ENCODE data around the gene RNF207.

The RNF207 gene

DNA sequence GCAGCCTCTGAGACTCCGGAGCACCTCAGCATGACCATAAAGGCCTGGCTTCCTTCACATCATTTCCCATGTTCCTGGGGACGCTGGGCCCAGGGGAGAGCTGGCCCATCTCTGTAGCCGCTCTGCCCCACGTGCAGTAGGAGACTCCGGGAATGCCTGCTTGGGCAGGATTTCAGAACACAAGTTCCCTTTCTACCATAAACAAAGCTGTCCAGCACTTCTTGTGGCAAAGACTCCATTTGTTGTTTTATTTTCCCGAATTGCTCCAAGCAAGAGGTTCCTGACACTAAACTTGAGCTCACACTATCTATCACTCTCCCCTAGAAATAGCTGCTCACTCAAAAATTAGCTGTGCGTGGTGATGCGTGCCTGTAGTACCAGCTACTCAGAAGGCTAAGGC, 47.7 kb upstream of the RNF207 start:
- TF ChIP-seq, protein P1, sequence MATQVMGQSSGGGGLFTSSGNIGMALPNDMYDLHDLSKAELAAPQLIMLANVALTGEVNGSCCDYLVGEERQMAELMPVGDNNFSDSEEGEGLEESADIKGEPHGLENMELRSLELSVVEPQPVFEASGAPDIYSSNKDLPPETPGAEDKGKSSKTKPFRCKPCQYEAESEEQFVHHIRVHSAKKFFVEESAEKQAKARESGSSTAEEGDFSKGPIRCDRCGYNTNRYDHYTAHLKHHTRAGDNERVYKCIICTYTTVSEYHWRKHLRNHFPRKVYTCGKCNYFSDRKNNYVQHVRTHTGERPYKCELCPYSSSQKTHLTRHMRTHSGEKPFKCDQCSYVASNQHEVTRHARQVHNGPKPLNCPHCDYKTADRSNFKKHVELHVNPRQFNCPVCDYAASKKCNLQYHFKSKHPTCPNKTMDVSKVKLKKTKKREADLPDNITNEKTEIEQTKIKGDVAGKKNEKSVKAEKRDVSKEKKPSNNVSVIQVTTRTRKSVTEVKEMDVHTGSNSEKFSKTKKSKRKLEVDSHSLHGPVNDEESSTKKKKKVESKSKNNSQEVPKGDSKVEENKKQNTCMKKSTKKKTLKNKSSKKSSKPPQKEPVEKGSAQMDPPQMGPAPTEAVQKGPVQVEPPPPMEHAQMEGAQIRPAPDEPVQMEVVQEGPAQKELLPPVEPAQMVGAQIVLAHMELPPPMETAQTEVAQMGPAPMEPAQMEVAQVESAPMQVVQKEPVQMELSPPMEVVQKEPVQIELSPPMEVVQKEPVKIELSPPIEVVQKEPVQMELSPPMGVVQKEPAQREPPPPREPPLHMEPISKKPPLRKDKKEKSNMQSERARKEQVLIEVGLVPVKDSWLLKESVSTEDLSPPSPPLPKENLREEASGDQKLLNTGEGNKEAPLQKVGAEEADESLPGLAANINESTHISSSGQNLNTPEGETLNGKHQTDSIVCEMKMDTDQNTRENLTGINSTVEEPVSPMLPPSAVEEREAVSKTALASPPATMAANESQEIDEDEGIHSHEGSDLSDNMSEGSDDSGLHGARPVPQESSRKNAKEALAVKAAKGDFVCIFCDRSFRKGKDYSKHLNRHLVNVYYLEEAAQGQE (IDR thresholded peaks at IDR 0.05; ENCODE audit: insufficient replicate concordance, low read depth) = no peak
- TF ChIP-seq SPI1 (IDR thresholded peaks at IDR 0.05; ENCODE audit: borderline replicate concordance, low read depth) (no peak), GABPA (IDR thresholded peaks at IDR 0.05; ENCODE audit: low read depth) (no peak)
- DNase-seq (ENCODE audit: low read depth in 1 of 2, low spot score in 1 of 2) = no peak
- Histone ChIP-seq H3K4me3 (replicated peaks; ENCODE audit: insufficient read depth, low read length) (no peak overlapping the region), H3K27ac (replicated peaks) (no peak overlapping the region), H3K27me3 (ENCODE audit: insufficient read depth, poor library complexity, severe bottlenecking) (peaks cover 3% of the 10 kb centered on the region)

DNA sequence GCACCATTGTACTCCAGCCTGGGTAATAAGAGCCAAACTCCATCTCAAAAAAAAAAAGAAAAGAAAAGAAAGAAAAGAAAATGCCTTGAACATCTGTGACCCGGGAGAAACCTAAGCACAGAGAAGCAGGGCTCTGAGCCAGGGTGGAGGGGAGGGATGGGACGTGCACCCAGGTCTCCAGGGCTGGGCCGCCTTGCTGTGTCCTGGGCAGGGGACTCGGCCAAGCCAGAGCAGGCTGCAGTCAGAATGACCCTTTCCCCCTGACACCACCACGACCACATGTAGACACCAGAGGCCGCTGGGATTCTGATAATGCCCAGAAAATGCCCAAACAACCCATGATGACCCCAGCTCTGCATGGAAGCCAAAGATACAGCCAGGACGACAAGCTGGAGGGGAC, 43.6 kb upstream of the RNF207 start:
- Histone ChIP-seq H3K27me3 (ENCODE audit: insufficient read depth, poor library complexity, severe bottlenecking) (peaks cover 3% of the 10 kb centered on the region), H3K27ac (replicated peaks) (no peak overlapping the region), H3K4me3 (replicated peaks; ENCODE audit: insufficient read depth, low read length) (no peak overlapping the region)
- DNase-seq (ENCODE audit: low read depth in 1 of 2, low spot score in 1 of 2) = no peak
- TF ChIP-seq, protein P2, sequence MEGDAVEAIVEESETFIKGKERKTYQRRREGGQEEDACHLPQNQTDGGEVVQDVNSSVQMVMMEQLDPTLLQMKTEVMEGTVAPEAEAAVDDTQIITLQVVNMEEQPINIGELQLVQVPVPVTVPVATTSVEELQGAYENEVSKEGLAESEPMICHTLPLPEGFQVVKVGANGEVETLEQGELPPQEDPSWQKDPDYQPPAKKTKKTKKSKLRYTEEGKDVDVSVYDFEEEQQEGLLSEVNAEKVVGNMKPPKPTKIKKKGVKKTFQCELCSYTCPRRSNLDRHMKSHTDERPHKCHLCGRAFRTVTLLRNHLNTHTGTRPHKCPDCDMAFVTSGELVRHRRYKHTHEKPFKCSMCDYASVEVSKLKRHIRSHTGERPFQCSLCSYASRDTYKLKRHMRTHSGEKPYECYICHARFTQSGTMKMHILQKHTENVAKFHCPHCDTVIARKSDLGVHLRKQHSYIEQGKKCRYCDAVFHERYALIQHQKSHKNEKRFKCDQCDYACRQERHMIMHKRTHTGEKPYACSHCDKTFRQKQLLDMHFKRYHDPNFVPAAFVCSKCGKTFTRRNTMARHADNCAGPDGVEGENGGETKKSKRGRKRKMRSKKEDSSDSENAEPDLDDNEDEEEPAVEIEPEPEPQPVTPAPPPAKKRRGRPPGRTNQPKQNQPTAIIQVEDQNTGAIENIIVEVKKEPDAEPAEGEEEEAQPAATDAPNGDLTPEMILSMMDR (IDR thresholded peaks at IDR 0.05; ENCODE audit: insufficient read depth, low read length) = no peak

DNA sequence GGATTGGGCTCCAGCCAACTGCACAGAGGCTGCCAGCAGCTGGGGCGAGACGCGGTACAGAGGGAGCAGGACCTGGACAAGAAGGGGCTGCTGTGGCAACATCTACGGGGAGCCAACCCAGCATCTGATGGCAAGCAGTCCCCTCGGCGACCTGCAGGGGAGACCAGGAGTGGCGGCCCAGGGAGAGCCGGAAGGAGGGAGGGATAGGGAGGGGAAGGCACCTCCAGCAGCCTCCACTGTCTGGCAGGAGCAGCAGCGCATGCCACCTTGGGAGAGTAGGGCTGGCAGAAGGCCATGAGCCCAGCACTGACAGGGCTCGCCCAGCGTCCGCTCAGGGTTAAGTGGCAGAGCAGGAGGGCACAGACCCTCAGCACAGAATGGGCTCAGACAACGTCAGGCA, 43.1 kb upstream of the RNF207 start:
- TF ChIP-seq, protein P2 (IDR thresholded peaks at IDR 0.05; ENCODE audit: insufficient read depth, low read length) = no peak
- TF ChIP-seq POLR2AphosphoS5 (IDR thresholded peaks at IDR 0.05; ENCODE audit: low read depth) = no peak
- no peak for TF ChIP-seq SPI1 (IDR thresholded peaks at IDR 0.05; ENCODE audit: borderline replicate concordance, low read depth)
- TF ChIP-seq GABPA (IDR thresholded peaks at IDR 0.05; ENCODE audit: low read depth) = no peak
- TF ChIP-seq, protein P1 (IDR thresholded peaks at IDR 0.05; ENCODE audit: insufficient replicate concordance, low read depth) = peak; percentile 50
- DNase-seq (ENCODE audit: low read depth in 1 of 2, low spot score in 1 of 2) = no peak

DNA sequence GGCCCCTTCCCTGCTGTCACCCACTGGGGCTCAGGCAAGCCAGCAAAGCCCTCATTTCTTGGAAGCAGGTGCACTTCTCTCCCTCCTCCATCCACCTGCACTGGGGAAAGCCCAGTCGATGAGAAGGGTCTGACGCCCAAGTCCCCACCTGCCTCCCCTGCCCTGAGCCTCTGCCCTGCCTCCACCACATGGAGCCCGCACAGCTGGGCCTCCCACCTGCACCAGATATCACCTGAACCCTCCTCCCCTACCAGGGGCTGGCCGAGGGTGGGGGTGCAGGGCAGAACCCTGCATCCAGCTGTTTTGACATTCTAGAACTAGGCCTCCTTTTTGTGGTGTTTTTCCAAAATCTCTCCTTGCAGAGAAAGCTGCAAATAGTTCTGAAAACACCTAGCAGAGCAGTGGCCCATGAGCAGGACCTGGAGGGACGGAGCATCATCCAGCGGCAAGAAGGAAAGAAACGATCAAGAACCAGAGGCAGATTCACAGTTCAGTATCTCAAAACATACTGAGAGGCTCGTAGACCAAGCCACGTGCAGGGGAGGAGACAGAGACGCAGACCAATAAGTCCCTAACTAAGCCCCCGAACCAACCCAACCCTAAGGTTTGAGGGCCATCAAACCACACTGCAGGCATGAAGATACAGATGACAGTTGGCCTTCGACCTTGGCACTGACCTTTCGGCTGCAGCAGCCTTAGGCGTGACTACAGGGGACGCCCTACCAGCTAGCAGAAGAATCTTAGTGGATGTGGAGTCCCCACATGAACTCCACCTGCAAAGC, 42.5 kb upstream of the RNF207 start:
- DNase-seq (ENCODE audit: low read depth in 1 of 2, low spot score in 1 of 2) = no peak
- Histone ChIP-seq H3K27ac (replicated peaks) (no peak overlapping the region), H3K27me3 (ENCODE audit: insufficient read depth, poor library complexity, severe bottlenecking) (peaks cover 3% of the 10 kb centered on the region), H3K4me3 (replicated peaks; ENCODE audit: insufficient read depth, low read length) (no peak overlapping the region)
- TF ChIP-seq POLR2AphosphoS5 (IDR thresholded peaks at IDR 0.05; ENCODE audit: low read depth) = no peak
- TF ChIP-seq, protein P1 (IDR thresholded peaks at IDR 0.05; ENCODE audit: insufficient replicate concordance, low read depth) = no peak
- TF ChIP-seq SPI1 (IDR thresholded peaks at IDR 0.05; ENCODE audit: borderline replicate concordance, low read depth) = no peak
- TF ChIP-seq, protein P2 (IDR thresholded peaks at IDR 0.05; ENCODE audit: insufficient read depth, low read length) = no peak
- no peak for TF ChIP-seq GABPA (IDR thresholded peaks at IDR 0.05; ENCODE audit: low read depth)

More for the DNA sequence above, 43.1 kb upstream of the RNF207 start:
- Histone ChIP-seq H3K27ac (replicated peaks) (no peak overlapping the region), H3K27me3 (ENCODE audit: insufficient read depth, poor library complexity, severe bottlenecking) (peaks cover 3% of the 10 kb centered on the region), H3K4me3 (replicated peaks; ENCODE audit: insufficient read depth, low read length) (no peak overlapping the region)
